Activated T-cell treated with anti-CD3 and anti-CD28 coated beads, Interleukin-2, amount 50 U/mL, for 1 hour (primary cell): ENCODE results near the gene HSPA14.
"Not testable (repeated sequence)": the region's sequence is repeated elsewhere in the genome, so short reads cannot be mapped to it uniquely, and the experiment has no call there.

Experiments
- DNase-seq: peaks from one replicate; pipeline ENCODE4 v3.0.0-alpha.2; 2020

Gene HSPA14, protein sequence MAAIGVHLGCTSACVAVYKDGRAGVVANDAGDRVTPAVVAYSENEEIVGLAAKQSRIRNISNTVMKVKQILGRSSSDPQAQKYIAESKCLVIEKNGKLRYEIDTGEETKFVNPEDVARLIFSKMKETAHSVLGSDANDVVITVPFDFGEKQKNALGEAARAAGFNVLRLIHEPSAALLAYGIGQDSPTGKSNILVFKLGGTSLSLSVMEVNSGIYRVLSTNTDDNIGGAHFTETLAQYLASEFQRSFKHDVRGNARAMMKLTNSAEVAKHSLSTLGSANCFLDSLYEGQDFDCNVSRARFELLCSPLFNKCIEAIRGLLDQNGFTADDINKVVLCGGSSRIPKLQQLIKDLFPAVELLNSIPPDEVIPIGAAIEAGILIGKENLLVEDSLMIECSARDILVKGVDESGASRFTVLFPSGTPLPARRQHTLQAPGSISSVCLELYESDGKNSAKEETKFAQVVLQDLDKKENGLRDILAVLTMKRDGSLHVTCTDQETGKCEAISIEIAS

DNA sequence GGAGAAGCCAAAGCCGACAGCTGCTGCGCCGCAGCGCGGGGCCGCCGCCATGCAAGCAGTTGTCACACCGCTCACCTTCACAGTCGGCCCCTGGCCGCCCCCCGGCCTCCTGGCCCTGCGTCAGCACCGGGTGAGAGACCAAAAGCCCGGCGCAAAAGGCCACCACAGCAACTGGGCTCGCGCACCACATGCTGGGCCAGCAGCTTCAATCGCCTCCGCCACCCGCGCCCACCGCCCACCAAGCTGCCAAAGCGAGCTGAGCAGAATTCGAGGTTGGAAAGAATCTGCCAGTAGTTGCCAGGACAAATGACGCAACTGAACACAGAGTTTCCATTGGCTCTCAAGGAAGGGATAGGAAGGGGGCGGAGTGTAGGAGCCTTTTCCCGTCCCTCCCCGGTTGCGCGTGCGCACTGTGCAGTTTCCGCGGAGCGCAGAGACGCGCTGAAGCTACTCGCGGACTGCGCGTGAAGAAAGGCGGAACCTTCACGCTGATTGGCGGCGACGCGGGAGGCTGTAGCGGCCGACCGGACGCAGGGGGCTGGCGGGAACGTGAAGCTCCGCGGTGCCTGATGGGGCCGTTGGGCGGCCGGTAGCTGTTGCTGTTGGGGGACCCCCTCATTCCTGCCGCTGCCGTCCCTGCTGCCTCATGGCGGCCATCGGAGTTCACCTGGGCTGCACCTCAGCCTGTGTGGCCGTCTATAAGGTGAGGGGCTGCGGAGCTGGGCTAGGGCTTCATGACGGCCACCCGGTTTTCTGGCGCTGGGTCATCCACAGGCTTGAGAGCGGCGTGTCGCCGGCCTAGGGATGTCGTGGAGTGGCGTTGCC is at the start of gene HSPA14, which contains the start of the genes CDNF and MSANTD7:
Gene HSPA14 (plus strand): TSS at position 550 of the 825 bp plus-strand sequence. CDS start 97 bp downstream, at position 647.
Gene CDNF (minus strand): TSS at position 281 of the 825 bp plus-strand sequence. CDS start 91 bp downstream, at position 190.
Gene MSANTD7 (plus strand): TSS at position 550 of the 825 bp plus-strand sequence. CDS start 3,979 bp downstream, outside the sequence.
- DNase-seq: peak; percentile 98

DNA sequence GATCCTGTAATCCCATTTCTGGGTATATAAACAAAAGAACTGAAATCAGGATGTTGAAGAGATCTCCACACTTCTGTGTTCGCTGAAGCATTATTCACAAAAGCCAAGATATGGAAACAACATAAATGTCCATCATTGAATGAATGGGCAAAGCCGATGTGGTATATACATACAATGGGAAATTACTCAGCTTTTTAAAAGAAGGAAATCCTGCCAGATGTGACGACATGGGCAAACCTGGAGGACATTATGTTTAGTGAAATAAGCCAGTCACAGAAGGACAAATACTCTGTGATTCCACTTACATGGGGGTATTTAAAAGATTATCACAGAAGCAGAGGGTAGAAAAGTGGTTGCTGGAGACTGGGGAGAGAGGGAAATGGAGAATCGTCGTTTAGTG is 39.5 kb upstream of the HSPA14 start:
- DNase-seq: no peak

DNA sequence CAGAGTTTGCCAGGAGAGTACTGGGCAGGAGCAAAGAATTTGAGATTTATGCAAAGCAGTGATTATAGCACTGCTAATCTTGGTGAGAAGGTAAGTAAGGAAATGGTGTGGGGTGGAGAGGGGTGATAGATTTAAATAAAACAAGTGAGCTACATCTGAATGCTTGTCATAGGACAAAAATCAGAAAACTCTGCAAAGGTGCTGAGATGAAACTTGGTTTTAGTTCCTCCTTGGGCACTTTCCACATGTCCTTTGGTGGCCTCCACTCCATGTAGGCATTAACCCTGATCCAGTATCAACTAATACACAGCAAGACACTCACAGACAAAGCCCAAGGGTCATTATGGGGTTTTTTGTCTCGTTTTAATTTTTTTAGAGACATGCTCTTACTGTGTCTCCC is 37.7 kb upstream of the HSPA14 start:
- no peak for DNase-seq

DNA sequence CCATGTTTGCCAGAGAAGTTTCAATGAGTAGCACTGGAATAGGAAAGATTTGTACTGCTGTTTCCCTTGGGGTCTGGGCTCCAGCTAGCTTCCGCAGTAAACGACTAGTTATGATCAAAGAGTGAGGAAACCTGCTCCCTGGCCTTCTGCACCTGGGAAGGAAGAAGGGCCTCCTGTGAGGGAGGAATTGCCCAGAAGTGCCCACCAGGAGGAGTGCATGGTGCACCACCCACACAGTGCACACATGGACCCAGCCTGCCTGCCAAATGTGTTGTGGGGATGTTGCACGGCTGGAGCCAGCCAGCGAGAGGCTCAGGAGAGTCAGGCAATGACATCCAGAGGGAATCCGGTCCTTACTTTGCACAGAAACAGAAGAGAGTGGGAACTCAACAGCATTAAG is 36.4 kb upstream of the HSPA14 start:
- DNase-seq: no peak

DNA sequence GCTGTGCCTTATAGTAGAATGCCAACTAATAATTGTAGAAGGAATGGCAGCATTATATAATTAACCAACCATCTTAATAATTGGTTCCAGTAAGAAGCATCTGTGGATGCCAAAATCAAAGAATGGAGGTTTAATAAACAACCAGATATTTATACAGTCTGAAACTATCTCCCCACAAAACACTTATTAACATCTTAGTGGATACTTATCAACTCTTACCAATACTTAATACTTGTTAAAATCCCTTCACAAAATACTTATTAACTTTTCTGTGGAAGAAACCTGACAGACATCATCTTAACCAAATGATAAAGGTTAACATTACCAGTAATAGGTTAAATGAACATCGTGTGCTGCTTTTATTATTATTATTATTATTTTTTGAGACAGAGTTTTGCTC is 34.3 kb upstream of the HSPA14 start:
- no peak for DNase-seq

DNA sequence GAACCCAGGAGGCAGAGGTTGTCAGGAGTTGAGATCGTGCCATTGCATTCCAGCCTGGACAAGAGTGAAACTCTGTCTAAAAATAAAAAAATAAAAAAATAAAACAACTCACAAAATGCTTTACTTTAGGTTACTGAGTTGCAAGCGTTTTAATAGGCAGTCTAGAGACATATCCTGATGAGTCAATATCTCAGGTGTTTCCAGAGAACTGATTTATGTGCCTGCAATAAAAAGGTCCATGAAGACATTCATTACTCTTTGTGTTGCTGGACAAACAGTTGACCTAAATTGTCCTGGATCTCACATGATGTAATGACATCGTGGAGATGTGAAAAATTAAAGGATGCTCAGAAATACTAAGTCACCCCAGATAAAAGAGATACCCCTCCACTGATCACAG is 31.8 kb upstream of the HSPA14 start:
- DNase-seq: no peak

DNA sequence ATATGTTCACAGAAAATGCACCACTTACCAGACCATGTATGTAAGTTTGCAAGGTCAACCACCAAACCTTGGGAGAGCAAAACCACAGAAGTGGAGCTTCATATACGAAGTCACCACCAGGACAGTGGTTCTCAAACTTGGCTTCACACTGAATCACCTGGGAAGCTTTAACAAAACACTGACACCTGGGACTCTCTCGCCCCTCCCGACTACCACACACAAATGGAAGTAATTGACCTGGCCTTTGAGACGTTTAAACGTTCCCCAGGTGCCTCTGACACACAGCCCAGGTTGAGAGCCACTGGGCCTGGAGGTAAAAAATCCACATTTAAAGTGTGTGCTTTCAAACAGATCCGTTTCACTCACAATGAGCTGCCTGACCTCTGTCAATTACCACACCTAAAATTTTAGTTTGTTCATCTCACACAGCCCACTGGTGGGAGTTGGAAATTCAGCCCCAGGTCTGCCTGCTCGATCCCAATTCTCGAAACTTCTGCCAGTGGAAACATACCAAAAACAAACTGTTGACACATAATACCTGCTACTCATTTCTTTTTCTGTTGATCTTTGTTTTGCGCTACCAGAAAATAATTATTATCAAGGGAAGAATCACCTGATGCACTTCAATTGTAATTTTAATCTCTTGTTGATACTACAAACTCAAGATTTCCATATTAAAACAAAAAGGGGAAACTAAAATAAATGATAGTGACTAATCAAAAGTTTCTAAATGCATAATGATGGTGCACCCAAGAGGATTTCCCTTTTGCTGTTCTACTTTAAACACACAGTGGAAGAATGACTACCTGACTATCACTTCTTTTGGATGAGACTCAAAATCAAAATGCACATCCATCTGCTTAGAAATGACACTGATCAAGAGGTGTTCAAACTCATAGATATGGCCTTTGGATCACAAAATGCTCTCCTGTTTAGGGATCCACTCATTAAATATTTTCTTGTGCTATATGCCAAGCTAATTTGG is 26.8 kb upstream of the HSPA14 start:
- no peak for DNase-seq

DNA sequence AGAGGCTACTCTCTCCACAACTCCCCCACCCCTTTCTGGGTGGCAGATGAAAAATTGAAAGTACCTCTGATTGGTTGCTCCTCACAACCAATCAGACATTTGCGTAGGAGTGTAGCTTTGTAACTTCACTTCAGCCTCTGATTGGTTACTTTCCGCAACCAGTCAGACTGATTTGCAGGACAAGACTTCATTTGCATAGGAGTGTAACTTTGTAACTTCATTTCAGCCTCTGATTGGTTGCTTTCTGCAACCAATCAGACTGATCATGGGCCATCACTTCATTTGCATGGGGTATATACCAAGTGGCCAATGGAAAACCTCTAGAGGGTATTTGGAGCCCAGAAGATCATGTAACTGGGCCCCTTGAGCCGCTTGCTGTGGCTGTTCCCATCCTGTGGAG is 25.8 kb upstream of the HSPA14 start:
- no peak for DNase-seq

DNA sequence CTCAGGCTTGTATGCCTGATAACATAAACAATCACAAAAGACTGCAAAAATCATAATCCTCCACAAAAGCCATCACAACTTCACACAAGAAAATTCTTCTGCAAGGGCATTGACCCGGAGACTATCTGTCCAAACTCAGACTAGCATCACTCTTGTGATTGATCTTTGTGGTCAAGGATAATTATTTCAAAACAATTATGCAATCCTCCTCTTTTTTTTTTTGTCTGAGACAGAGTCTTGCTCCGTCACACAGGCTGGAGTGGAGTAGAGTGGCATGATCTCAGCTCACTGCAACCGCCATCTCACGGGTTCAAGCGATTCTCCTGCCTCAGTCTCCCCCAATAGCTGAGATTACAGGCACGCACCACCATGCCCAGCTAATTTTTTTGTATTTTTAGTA is 22.4 kb upstream of the HSPA14 start:
- DNase-seq: no peak

DNA sequence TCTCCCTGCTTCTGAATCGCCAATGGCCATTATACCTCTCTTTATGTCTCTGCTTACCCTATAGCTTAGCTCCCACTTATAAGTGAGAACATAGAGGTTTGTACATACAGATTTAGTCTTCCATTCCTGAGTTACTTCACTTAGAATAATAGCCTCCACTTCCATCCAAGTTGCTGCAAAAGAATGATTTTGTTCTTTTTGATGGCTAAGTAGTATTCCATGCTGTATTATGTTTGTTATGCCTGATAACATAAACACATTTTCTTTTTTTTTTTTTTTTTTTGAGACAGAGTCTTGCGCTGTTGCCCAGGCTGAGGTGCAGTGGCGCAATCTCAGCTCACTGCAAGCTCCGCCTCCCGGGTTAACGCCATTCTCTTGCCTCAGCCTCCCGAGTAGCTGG is 21.4 kb upstream of the HSPA14 start:
- DNase-seq: not testable (repeated sequence)

DNA sequence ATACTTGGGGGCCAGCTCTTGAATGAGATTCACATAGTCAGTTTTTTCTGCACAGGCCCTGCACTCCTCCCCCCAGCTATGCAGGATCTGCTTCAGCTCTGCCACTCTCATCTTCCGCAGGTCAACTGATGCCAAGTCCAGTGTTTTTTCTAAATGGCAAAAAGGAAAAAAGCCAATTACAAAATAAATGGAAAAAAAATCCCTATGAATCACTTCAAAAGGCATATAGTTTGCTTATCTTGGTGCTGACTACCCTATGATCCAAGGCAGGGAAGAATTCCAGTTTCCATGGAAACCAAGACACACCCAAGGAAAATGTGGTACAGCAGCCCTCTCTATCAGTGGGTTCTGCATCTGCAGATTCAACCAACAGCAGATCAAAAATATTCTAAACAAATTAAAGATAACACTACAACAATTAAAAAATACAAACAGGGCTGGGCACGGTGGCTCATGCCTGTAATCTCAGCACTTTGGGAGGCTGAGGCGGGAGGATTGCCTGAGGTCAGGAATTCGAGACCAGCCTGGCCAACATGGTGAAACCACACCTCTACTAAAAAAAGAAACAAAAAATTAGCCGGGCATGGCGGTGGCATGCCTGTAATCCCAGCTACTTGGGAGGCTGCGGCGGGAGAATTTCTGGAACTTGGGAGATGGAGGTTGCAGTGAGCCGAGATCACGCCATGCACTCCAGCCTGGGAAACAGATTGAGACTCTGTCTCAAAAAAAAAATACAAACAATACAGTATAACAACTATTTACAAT is 17.9 kb upstream of the HSPA14 start:
- DNase-seq: no peak

DNA sequence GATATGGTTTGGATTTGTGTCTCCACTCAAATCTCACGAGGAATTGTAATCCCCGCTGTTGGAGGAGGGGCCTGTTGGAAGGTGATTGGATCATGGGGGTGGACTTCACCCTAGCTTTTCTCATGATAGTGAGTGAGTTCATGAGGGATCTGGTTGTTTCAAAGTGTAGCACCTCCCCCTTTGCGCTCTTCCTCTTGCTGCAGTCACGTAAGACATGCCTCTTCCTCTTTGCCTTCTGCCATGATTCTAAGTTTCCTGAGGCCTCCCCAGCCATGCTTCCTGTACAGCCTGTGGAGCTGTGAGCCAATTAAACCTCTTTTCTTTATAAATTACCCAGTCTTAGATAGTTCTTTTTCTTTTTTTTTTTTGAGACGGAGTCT is 17.3 kb upstream of the HSPA14 start:
- no peak for DNase-seq

DNA sequence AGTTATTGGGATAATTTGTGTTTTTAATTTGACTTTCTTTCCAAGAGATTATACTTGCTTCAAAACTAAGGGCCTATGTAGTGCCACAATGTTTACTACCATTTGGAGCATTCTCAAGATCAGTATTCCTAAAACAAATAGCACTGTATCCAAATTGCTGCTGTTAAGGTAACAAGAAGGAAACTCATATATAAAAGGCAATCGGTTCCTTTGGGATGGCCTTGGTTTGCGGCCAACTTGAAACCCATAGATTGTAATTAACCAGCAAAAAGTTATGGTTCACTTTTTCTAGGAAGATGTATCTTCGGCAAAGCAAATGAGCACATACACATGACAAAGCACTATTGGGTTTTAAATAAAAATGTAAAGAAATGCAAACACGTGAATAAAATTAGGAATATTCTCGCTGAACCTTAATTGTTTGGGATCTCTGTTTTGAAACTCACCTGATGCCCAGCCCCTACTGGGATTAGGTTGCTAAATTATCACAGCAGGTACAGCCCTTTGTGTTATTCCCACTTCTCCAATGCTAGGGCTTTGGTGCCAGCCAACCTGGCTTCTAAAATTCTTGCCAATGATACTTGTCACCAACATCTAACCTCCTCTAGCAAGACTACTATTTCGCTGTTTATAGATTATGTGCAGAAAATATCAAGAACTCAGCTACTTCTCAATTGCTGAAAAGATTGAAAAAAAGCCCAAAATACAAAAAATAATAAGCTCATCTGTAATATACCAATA is 16.3 kb upstream of the HSPA14 start:
- DNase-seq: no peak

DNA sequence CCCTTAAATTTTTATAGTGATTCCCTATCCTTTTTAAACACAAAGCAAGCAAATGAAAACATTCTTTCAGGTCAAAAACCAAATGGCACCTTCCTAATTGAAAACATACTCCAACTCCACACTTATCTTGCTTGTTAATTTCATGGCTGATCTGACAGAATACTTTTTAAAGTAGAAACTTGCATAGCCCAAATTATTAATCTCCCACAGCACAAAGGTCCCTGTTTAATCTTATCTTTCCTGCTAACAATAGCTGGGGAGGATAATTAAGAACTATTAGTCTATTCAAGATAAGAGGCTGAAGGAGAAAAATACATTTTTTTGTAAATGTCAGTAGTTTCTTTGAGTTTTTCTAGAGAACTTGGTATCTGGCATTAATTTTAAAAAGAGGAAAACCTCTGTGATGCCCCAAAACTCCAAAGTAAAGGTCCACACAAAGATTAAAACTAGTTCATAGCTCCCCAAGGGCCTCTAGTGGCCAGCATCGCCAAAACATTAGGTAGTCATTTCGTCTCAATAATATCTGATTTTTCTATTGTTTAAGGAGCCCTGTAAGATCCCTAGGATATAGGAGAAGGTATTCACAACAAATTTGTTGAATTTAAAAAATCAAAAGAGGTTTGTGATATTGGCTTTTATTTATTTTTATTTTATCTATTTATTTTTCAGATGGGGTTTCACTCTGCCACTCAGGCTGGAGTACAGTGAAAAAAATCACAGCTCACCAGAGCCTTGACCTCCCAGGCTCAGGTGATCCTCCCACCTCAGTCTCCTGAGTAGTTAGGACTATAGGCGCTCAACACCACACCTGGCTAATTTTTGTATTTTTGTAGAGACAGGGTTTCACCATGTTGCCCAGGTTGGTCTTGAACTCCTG is 15.0 kb upstream of the HSPA14 start:
- DNase-seq: peak; percentile 36

DNA sequence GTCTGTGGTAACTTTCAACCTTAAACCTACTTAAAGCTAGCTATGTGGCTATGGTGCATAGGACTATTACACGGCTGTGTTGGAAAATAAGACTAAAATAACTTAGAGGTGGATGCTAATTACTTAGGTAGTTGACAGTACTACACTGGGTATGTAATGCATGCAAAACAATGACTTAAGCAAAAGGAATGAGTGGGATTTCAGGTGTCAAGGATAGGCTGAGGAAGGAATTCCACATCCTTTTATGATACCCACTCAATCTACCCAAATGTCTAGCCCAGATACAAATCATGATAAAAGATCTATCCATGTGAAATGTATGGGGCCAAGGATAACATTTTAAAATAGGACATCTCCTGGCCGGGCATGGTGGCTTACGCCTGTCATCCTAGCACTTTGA is 14.1 kb upstream of the HSPA14 start:
- DNase-seq: no peak

DNA sequence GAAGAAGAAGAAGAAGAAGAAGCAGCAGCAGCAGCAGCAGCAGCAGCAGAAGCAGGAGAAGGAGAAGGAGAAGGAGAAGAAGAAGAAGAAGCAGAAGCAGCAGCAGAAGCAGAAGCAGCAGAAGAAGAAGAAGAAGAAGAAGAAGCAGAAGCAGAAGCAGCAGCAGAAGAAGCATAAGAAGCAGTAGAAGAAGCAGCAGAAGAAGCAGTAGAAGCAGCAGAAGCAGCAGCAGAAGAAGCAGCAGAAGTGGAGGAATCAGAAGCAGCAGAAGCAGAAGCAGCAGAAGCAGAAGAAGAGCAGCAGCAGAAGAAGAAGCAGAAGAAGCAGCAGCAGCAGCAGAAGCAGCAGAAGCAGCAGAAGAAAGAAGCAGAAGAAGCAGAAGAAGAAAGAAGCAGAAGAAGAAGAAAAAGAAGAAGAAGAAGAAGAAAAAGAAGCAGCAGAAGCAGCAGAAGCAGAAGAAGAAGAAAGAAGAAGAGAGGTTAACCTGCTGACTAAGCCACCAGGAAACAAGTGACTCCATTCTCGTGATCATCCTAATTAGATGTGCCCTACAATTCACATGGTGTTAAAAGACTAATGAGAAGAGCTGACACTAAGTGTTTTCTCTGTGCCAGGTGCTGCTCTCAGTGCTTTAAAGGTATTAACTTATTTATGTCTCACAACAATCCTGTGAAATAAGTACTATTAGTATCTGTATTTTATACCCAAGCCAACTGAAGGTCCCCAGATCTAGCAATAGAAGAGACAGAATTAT is 11.9 kb upstream of the HSPA14 start:
- no peak for DNase-seq

DNA sequence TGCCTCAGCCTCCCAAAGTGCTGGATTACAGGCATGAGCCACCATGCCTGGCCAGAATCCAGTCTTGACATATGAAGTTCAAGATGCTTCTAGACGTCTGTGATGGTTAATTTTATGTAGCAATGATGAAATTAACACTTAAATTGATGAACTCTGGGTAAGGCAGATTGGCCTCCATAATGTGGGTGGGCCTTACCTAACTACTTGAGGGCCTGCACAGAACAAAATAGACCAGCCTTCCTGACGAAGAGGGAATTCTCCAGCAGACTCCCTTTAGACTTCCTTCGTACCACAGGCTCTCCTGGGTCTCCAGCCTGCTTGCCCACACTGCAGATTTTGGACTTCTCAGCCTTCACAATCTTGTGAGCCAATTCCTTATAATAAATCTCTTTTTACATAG is 5.0 kb upstream of the HSPA14 start:
- no peak for DNase-seq

DNA sequence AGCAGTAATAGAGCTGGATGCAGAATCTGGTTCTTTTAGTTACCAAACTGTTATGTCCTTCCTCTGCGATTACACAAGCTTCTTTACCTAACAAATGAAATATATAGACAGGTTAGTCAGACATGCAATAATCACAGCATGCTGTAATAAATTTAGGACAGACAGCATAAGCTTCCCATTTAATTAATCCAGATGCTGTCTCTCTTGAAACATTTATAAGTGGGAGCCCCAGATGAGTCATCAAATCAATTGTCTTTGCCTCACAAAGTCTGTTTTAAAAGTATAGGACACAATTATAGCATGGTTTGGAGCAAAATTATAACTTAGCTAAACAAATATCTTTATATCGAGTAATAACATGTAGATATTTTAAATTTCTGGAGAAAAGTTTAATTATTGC is 1.9 kb upstream of the HSPA14 start:
- no peak for DNase-seq
